Nephron (organoid): ENCODE data around the gene ERCC2.

Source experiments
- H3K27ac Mint-ChIP-seq, 3 experiments: 2 replicates each; pipeline ENCODE4 v1.8.0; 2020; ENCODE audit warnings: mixed read lengths in 3 of 3, mild to moderate bottlenecking in 2 of 3, moderate library complexity in 1 of 3
- H3K27me3 Mint-ChIP-seq: 2 replicates; pipeline ENCODE4 v1.8.0; 2021; ENCODE audit warnings: low read depth, mild to moderate bottlenecking, moderate library complexity, mixed read lengths
- H3K36me3 Mint-ChIP-seq: 2 replicates; pipeline ENCODE4 v1.8.0; 2020; ENCODE audit warnings: low read depth, mixed read lengths
- H3K4me1 Mint-ChIP-seq: 2 replicates; pipeline ENCODE4 v1.8.0; 2020; ENCODE audit warnings: mixed read lengths
- H3K4me3 Mint-ChIP-seq, 3 experiments: 2 replicates each; pipeline ENCODE4 v1.8.0; 2020; ENCODE audit warnings: mild to moderate bottlenecking in 3 of 3, mixed read lengths in 3 of 3, moderate library complexity in 2 of 3
- H3K9me3 Mint-ChIP-seq: 2 replicates; pipeline ENCODE4 v1.8.0; 2020; ENCODE audit warnings: mixed read lengths
- TF ChIP-seq, protein P1 (sequence below), 3 experiments: fragments of 200-600 bp; sonication (generic); IDR thresholded peaks; one replicate each; pipeline ENCODE4 v1.5.0; 2021; ENCODE audit warnings: antibody characterized with exemption in 3 of 3; ENCODE audit not compliant: unreplicated experiment in 3 of 3

Gene ERCC2

DNA sequence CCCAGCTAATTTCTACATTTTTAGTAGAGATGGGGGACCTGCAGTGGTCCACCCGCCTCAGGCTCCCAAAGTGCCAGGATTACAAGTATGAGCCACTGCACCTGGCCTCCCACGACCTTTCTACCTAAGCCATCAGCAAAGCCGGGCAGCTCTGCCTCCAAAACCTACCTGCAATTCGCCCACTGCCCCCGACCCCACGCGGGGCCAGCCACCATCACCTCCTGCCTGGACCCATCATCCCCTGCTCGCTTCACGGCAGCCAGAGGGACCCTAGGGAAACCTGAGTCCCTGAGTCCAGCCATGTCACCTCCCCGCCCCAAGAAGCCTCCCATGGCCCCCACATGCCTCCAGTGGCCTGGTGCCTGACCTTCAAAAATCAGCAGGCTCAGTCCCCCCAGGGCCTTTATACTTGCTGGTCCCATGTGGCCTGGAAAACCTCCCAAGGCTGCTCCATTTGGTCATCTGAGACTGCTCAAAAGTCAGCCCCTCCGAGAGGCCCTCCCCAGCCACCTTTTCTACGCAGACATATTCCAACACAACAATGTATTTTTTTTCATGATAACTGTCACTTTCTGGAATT is 12.1 kb downstream of the ERCC2 start:
- H3K4me1 Mint-ChIP-seq = no peaks in the 10 kb centered on the region
- no peak overlapping the region for H3K4me3 Mint-ChIP-seq
- no peak overlapping the region for H3K27ac Mint-ChIP-seq
- peaks cover 65% of the 10 kb centered on the region for H3K36me3 Mint-ChIP-seq
- TF ChIP-seq, protein P1, sequence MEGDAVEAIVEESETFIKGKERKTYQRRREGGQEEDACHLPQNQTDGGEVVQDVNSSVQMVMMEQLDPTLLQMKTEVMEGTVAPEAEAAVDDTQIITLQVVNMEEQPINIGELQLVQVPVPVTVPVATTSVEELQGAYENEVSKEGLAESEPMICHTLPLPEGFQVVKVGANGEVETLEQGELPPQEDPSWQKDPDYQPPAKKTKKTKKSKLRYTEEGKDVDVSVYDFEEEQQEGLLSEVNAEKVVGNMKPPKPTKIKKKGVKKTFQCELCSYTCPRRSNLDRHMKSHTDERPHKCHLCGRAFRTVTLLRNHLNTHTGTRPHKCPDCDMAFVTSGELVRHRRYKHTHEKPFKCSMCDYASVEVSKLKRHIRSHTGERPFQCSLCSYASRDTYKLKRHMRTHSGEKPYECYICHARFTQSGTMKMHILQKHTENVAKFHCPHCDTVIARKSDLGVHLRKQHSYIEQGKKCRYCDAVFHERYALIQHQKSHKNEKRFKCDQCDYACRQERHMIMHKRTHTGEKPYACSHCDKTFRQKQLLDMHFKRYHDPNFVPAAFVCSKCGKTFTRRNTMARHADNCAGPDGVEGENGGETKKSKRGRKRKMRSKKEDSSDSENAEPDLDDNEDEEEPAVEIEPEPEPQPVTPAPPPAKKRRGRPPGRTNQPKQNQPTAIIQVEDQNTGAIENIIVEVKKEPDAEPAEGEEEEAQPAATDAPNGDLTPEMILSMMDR (IDR thresholded peaks at IDR 0.05; ENCODE audit: unreplicated experiment in 3 of 3) = no peak
- no peaks in the 10 kb centered on the region for H3K9me3 Mint-ChIP-seq
- H3K27me3 Mint-ChIP-seq = no peaks in the 10 kb centered on the region

DNA sequence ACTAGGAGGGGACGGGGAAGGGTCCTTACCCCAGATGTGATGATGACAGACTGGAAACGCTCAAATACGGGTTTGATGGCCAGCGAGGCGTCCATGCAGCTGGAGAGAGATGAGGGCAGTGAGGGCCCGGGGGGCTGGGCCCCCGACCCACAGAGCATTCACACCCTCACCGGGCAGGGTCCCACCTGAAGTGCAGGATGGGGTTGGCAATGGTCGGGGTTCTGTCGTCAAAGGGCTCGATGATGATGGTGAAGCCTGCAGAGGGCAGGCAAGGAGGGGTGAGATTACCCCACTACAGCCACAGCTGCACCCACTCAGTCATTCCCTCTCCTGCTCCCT is 13.0 kb downstream of the ERCC2 start:
- TF ChIP-seq, protein P1 (IDR thresholded peaks at IDR 0.05; ENCODE audit: unreplicated experiment in 3 of 3) = no peak
- Mint-ChIP-seq H3K9me3 (no peaks in the 10 kb centered on the region), H3K36me3 (peaks cover 68% of the 10 kb centered on the region), H3K27ac (no peak overlapping the region), H3K27me3 (no peaks in the 10 kb centered on the region), H3K4me3 (no peak overlapping the region), H3K4me1 (no peaks in the 10 kb centered on the region)

DNA sequence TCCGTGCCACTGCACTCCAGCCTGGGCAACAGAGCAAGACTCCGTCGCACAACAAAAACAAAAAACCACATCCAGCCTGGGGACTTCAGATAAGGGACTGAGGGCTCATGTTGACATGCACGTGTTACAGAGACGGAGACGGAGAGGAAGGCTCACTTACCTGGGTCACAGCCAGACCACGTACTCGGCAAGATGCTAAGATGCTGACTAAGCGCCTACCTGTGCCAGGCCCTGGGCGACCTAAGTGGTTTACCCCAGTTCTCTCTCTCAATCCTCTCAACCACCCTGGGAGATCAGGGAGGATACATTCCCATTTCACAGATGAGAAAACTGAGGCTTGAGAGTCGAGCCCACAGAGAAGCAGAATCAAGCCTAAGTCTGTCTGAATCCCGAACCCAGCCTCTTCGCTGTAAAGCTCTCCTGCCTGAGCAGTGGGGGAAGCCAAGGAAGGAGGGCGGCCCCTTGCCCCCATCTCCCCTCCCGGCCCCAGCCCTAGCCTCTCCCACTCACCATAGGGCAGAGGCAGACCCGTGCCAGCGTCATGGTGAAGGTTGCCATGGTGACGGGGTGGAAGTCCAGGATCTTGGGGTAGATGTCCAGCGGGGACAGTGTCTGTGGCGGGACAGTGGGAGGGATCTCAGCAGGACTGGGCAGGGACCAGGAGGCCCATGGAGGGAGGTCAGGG is 13.5 kb downstream of the ERCC2 start:
- TF ChIP-seq, protein P1 (IDR thresholded peaks at IDR 0.05; ENCODE audit: unreplicated experiment in 3 of 3) = no peak
- Mint-ChIP-seq H3K27me3 (no peaks in the 10 kb centered on the region), H3K4me1 (no peaks in the 10 kb centered on the region), H3K4me3 (no peak overlapping the region), H3K9me3 (no peaks in the 10 kb centered on the region), H3K27ac (no peak overlapping the region), H3K36me3 (peaks cover 63% of the 10 kb centered on the region)

GRCh38 chr19:45355910-45356309 is 14.5 kb downstream of the ERCC2 start:
- Mint-ChIP-seq H3K4me1 (no peaks in the 10 kb centered on the region), H3K9me3 (no peaks in the 10 kb centered on the region), H3K4me3 (no peak overlapping the region), H3K36me3 (peaks cover 53% of the 10 kb centered on the region), H3K27me3 (no peaks in the 10 kb centered on the region), H3K27ac (no peak overlapping the region)
- TF ChIP-seq, protein P1 (IDR thresholded peaks at IDR 0.05; ENCODE audit: unreplicated experiment in 3 of 3) = no peak

DNA sequence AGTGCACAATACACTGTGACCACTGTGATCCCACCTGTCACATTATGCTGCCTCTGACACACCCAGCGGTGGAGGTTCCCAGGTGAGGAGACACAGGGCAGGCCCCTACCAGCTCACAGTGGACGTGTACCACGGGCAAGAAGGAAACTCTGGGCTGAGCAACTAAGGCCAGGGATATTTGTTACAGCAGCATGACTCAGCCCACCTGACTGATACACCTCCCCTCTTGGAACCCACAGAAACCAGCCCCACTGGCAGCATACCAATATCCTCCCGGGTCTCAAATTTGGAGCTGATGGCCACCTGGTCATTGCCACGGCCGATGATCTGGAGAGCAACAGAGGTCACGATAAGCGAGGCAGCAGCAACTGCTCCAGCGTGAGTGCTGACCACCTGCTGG is 15.0 kb downstream of the ERCC2 start:
- Mint-ChIP-seq H3K27ac (no peak overlapping the region), H3K4me1 (no peaks in the 10 kb centered on the region)
- TF ChIP-seq, protein P1 (IDR thresholded peaks at IDR 0.05; ENCODE audit: unreplicated experiment in 3 of 3) = no peak

DNA sequence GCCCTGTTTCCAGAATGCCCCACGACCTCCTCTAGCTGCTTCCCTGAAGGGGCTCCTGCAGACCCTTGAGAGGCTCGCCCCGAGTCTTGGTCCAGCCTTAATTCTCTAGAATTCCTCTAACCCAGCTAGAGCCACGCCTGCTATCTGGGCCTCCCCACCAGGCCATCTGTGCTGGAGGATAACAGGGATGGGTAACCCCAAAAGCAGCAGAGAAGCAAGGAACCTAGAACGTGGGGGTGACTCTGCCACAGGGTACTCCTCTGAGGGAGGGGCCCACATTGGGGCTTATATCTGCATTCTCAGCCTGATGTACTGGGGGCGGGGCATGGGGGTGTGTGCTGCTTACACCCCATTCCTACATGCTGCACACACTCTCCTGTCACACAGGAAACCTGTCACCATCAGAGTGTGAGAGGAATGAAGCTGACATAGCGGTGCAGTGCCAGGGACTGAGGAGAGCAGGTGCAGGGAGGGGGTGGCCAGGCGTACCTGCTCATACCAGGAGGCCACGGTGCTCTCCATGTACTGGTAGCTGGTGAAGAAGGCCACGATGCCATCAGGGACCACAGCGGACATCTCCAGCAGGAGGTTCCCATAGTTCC is 16.0 kb downstream of the ERCC2 start:
- Mint-ChIP-seq H3K4me1 (no peaks in the 10 kb centered on the region), H3K27ac (no peak overlapping the region), H3K4me3 (no peak overlapping the region), H3K9me3 (no peaks in the 10 kb centered on the region), H3K27me3 (no peaks in the 10 kb centered on the region), H3K36me3 (peaks cover 53% of the 10 kb centered on the region)
- TF ChIP-seq, protein P1 (IDR thresholded peaks at IDR 0.05; ENCODE audit: unreplicated experiment in 3 of 3) = no peak

More for the DNA sequence above, 15.0 kb downstream of the ERCC2 start:
- no peak overlapping the region for H3K4me3 Mint-ChIP-seq
- H3K9me3 Mint-ChIP-seq = no peaks in the 10 kb centered on the region
- H3K27me3 Mint-ChIP-seq = no peaks in the 10 kb centered on the region
- peaks cover 53% of the 10 kb centered on the region for H3K36me3 Mint-ChIP-seq
